A549 (cell line): ENCODE results near the gene DNM3. TPM values are rescaled to one million over a fixed set of nuclear protein-coding genes. Genes with fewer than 3 reads are reported as not detected.

ENCODE experiments used
- ATAC-seq, 2 experiments: fragments of 200-7000 bp in 1 of 2; fragments of >200 bp in 1 of 2; cut with Nextera tagmentation in 1 of 2; cut with Tn5 transposase in 1 of 2; 3 replicates each; pipeline versions ENCODE4 v1.8.0 to v1.9.1; 2018 to 2020; ENCODE audit warnings: mild to moderate bottlenecking in 1 of 2, moderate library complexity in 1 of 2
- CTCF ChIA-PET: fragments of 300-600 bp; sonication (Branson Sonifier 250); formaldehyde crosslinking; extraction: SDS; loops from one replicate; lab custom pipeline; 2021; ENCODE audit warnings: antibody characterized with exemption, inconsistent platforms; lab: Yijun Ruan, JAX
- POLR2A ChIA-PET: fragments of 350-600 bp; formaldehyde crosslinking; extraction: SDS; loops from one replicate; lab custom pipeline; 2021; ENCODE audit warnings: antibody characterized with exemption, inconsistent platforms; lab: Yijun Ruan, JAX
- DNase-seq, 2 experiments: peaks; one replicate each; pipeline versions ENCODE4 v3.0.0 to v3.0.0-alpha.2; 2011 to 2016; ENCODE audit warnings: low read depth in 1 of 2, low spot score in 1 of 2
- FAIRE-seq: peaks from 2 replicates; lab custom pipeline; 2011; peaks lifted over from hg19 to GRCh38; lab: Jason Lieb, UNC
- H3K27ac ChIP-seq, 2 experiments: fragments of >200 bp; sonication (Bioruptor Twin); formaldehyde crosslinking; 3 replicates each; pipeline ENCODE4 v1.5.1; 2016 to 2017
- H3K4me1 ChIP-seq: fragments of >200 bp; sonication (Bioruptor Twin); formaldehyde crosslinking; 3 replicates; pipeline ENCODE4 v1.6.1; 2016
- H3K4me2 ChIP-seq: fragments of >200 bp; sonication (Bioruptor Twin); formaldehyde crosslinking; 3 replicates; pipeline ENCODE4 v1.6.1; 2016
- H3K4me3 ChIP-seq: fragments of >200 bp; sonication (Bioruptor Twin); formaldehyde crosslinking; 3 replicates; pipeline ENCODE4 v1.5.1; 2016
- H3K9me3 ChIP-seq: fragments of >200 bp; sonication (Bioruptor Twin); formaldehyde crosslinking; 3 replicates; pipeline ENCODE4 v1.6.1; 2016
- CEBPB ChIP-seq, 2 experiments: fragments of >200 bp in 1 of 2; sonication (Bioruptor Twin) in 1 of 2; formaldehyde crosslinking in 1 of 2; IDR thresholded peaks; 2 replicates each; pipeline ENCODE4 v1.6.1; 2012 to 2016
- CHD2 ChIP-seq: fragments of 150-350 bp; IDR thresholded peaks from 2 replicates; pipeline ENCODE4 v1.6.1; 2014; ENCODE audit warnings: low read length; ENCODE audit not compliant: partially characterized antibody
- EHF ChIP-seq: fragments of 250-450 bp; sonication (Bioruptor Pico); IDR thresholded peaks from 2 replicates; pipeline ENCODE4 v1.5.0; 2020; ENCODE audit warnings: mild to moderate bottlenecking
- EP300 ChIP-seq, 2 experiments: fragments of >200 bp; sonication (Bioruptor Twin); formaldehyde crosslinking; IDR thresholded peaks; 2 replicates in 1 of 2; 3 replicates in 1 of 2; pipeline ENCODE4 v1.6.1; 2016 to 2017
- ESRRA ChIP-seq: fragments of 150-350 bp; IDR thresholded peaks from 2 replicates; pipeline ENCODE4 v1.6.1; 2014; ENCODE audit warnings: mild to moderate bottlenecking, low read length, borderline replicate concordance
- FOXS1 ChIP-seq: fragments of 250-450 bp; sonication (Bioruptor Pico); IDR thresholded peaks from 2 replicates; pipeline ENCODE4 v1.5.0; 2020; ENCODE audit warnings: mild to moderate bottlenecking, moderate library complexity
- HOXA7 ChIP-seq: fragments of 250-450 bp; sonication (Bioruptor Pico); IDR thresholded peaks from 2 replicates; pipeline ENCODE4 v1.5.0; 2020; ENCODE audit warnings: mild to moderate bottlenecking, moderate library complexity
- HOXB13 ChIP-seq: fragments of 250-450 bp; sonication (Bioruptor Pico); IDR thresholded peaks from 2 replicates; pipeline ENCODE4 v1.5.0; 2020; ENCODE audit warnings: low read depth, mild to moderate bottlenecking, moderate library complexity
- KDM1A ChIP-seq: fragments of 200-600 bp; sonication (generic); IDR thresholded peaks from 2 replicates; pipeline ENCODE4 v1.6.1; 2016; ENCODE audit warnings: low read depth, mild to moderate bottlenecking
- MAFK ChIP-seq: fragments of 450-650 bp; IDR thresholded peaks from 2 replicates; pipeline ENCODE4 v1.6.1; 2014; ENCODE audit not compliant: partially characterized antibody
- NPAS2 ChIP-seq: fragments of 250-450 bp; sonication (Bioruptor Pico); IDR thresholded peaks from 2 replicates; pipeline ENCODE4 v1.8.0; 2022; ENCODE audit warnings: mild to moderate bottlenecking, moderate library complexity, borderline replicate concordance
- PHF8 ChIP-seq: fragments of 200-600 bp; sonication (generic); IDR thresholded peaks from 2 replicates; pipeline ENCODE4 v1.6.1; 2016; ENCODE audit warnings: low read depth, mild to moderate bottlenecking, antibody characterized with exemption, moderate library complexity, borderline replicate concordance
- RAD21 ChIP-seq, 2 experiments: fragments of >200 bp in 1 of 2; sonication (Bioruptor Twin) in 1 of 2; formaldehyde crosslinking in 1 of 2; IDR thresholded peaks in 1 of 2; conservative IDR thresholded peaks in 1 of 2; 2 replicates in 1 of 2; 3 replicates in 1 of 2; pipeline ENCODE4 v1.6.1; 2012 to 2018; ENCODE audit warnings: inconsistent platforms in 1 of 2
- RARB ChIP-seq: fragments of 250-450 bp; sonication (Bioruptor Pico); IDR thresholded peaks from 2 replicates; pipeline ENCODE4 v1.8.0; 2021; ENCODE audit warnings: mild to moderate bottlenecking, moderate library complexity
- RCOR1 ChIP-seq: fragments of 150-350 bp; IDR thresholded peaks from 2 replicates; pipeline ENCODE4 v1.6.1; 2014; ENCODE audit warnings: antibody characterized with exemption, low read length, low read depth
- RFX5 ChIP-seq: fragments of 450-650 bp; IDR thresholded peaks from 2 replicates; pipeline ENCODE4 v1.7.1; 2014; ENCODE audit warnings: antibody characterized with exemption, mild to moderate bottlenecking, moderate library complexity
- TFCP2L1 ChIP-seq: fragments of 250-450 bp; sonication (Bioruptor Pico); IDR thresholded peaks from 2 replicates; pipeline ENCODE4 v1.5.0; 2021; ENCODE audit warnings: mild to moderate bottlenecking
- WGBS: methylation state at CpG from one replicate; pipeline ENCODE4 v1.1.6; 2017; ENCODE audit errors: missing lambda C conversion rate; 5-methylcytosine and 5-hydroxymethylcytosine counted together
- polyA plus RNA-seq, 4 experiments: library from polyadenylated mRNA; depleted of rRNA in 3 of 4; stranded (reverse); fragments of >200 nt; fragmentation: RNase III in 1 of 4; extraction: RNeasy Plus Mini Kit Qiagen cat#74134 plus additional on column Dnase treatment in 1 of 4; gene quantifications; 2 replicates in 3 of 4; 3 replicates in 1 of 4; pipeline ENCODE4 v1.2.3, GENCODE V29; 2011 to 2017
- TF ChIP-seq, protein P1 (sequence below): IDR thresholded peaks from 2 replicates; pipeline ENCODE4 v1.6.1; 2012
- TF ChIP-seq, protein P2 (sequence below): fragments of 450-650 bp; IDR thresholded peaks from 2 replicates; pipeline ENCODE4 v1.6.1; 2014; ENCODE audit warnings: antibody characterized with exemption

DNM3 gene
- polyA plus RNA-seq, 2 of the 4 experiments (the other 2 are of a cell fraction), result 0.57 to 1.5 TPM

- DNase-seq (no peak), FAIRE-seq (no peak), ATAC-seq (no peak)
- 69% methylated on average over 5 of the region's 5 CpGs for WGBS
- Histone ChIP-seq H3K27ac (no peak overlapping the region), H3K4me2 (no peak overlapping the region), H3K4me3 (no peak overlapping the region), H3K4me1 (no peaks in the 10 kb centered on the region), H3K9me3 (no peaks in the 10 kb centered on the region)
- POLR2A ChIA-PET, result no interaction called here
- TF ChIP-seq RCOR1 (no peak), HOXA7 (CRISPR knock-in tag) (no peak), CEBPB (IDR thresholded peaks at IDR 0.05) (no peak), PHF8 (no peak), EHF (CRISPR knock-in tag) (no peak), RARB (CRISPR knock-in tag) (no peak), ESRRA (no peak)
- TF ChIP-seq, protein P1, sequence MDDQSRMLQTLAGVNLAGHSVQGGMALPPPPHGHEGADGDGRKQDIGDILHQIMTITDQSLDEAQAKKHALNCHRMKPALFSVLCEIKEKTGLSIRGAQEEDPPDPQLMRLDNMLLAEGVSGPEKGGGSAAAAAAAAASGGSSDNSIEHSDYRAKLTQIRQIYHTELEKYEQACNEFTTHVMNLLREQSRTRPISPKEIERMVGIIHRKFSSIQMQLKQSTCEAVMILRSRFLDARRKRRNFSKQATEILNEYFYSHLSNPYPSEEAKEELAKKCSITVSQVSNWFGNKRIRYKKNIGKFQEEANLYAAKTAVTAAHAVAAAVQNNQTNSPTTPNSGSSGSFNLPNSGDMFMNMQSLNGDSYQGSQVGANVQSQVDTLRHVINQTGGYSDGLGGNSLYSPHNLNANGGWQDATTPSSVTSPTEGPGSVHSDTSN, result no peak
- TF ChIP-seq, protein P2, sequence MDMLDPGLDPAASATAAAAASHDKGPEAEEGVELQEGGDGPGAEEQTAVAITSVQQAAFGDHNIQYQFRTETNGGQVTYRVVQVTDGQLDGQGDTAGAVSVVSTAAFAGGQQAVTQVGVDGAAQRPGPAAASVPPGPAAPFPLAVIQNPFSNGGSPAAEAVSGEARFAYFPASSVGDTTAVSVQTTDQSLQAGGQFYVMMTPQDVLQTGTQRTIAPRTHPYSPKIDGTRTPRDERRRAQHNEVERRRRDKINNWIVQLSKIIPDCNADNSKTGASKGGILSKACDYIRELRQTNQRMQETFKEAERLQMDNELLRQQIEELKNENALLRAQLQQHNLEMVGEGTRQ, result no peak
- CTCF ChIA-PET, result interaction anchor here (0.7 to 1.1 kb wide), 2 partner anchors 13 to 32 kb away, joined by 3 read pairs; no protein-coding TSS in a partner anchor
These were observed 58.5 kb downstream of the DNM3 start for GRCh38 chr1:171899838-171900237.

GRCh38 chr1:171901245-171901644 lies 59.9 kb downstream of the DNM3 start:
- no peak overlapping the region for H3K4me3 ChIP-seq
- CTCF ChIA-PET, result interaction anchor here (0.6 to 0.8 kb wide), 2 partner anchors 71 to 79 kb away, joined by 3 to 4 read pairs; no protein-coding TSS in a partner anchor
- DNase-seq (no peak), ATAC-seq (peak in 1 of 2 experiments; percentile 36; a peak in 1 of 6 replicates), FAIRE-seq (no peak)
- WGBS, result 89% methylated on average over 7 of the region's 7 CpGs
- H3K9me3 ChIP-seq, result no peaks in the 10 kb centered on the region
- H3K4me2 ChIP-seq, result no peak overlapping the region
- POLR2A ChIA-PET, result no interaction called here
- TF ChIP-seq, protein P1, result no peak
- no peak for TF ChIP-seq KDM1A
- TF ChIP-seq ESRRA, result no peak
- no peak for TF ChIP-seq RFX5
- no peak for TF ChIP-seq RAD21 (conservative IDR thresholded peaks at IDR 0.05 in 1 of 2, IDR thresholded peaks at IDR 0.05 in 1 of 2)
- no peak for TF ChIP-seq MAFK
- TF ChIP-seq HOXB13 (CRISPR knock-in tag), result no peak
- H3K27ac ChIP-seq, result no peak overlapping the region
- no peaks in the 10 kb centered on the region for H3K4me1 ChIP-seq

DNA sequence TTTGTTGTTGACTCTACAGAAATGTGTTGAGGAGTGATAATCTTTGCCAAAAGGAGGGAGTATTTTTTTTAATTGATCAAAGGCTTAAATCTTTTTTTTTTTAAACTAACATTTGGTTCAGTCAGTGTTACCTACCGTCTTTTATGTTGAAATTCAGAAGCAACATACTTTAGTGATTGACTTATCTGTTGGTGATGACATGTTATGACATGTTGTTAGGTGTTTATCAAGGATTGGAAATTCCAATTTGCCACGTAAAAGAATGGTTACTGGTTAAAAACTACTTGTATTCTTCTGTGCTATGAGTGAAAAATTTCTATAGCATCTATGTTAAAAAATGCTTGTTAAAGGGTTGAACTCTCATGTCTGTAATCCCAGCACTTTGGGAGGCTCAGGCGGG lies 61.2 kb downstream of the DNM3 start:
- WGBS, result 71% methylated on average over 3 of the region's 3 CpGs
- Histone ChIP-seq H3K4me3 (no peak overlapping the region), H3K27ac (no peak overlapping the region), H3K4me1 (no peaks in the 10 kb centered on the region), H3K9me3 (no peaks in the 10 kb centered on the region), H3K4me2 (peak overlapping the region; percentile 25; the same call in 1 of the 3 replicates)
- POLR2A ChIA-PET, result no interaction called here
- FAIRE-seq (no peak), DNase-seq (no peak), ATAC-seq (no peak)
- CTCF ChIA-PET, result no interaction called here
- no peak for TF ChIP-seq RFX5
- no peak for TF ChIP-seq NPAS2 (CRISPR knock-in tag)
- TF ChIP-seq FOXS1 (CRISPR knock-in tag), result no peak
- TF ChIP-seq EP300 (IDR thresholded peaks at IDR 0.05), result no peak
- TF ChIP-seq TFCP2L1, result no peak
- TF ChIP-seq, protein P2, result no peak
- no peak for TF ChIP-seq CHD2
